NB4 (cell line): ENCODE data around the gene SLC6A18.

Experiments used
- POLR2A ChIP-seq: IDR thresholded peaks from 2 replicates; pipeline ENCODE4 v1.6.1; 2011; ENCODE audit warnings: mild to moderate bottlenecking; ENCODE audit not compliant: insufficient read length; ENCODE audit errors: extremely low read depth
- TF ChIP-seq, protein P1 (sequence below): IDR thresholded peaks from one replicate; pipeline ENCODE4 v1.5.1; 2012; ENCODE audit warnings: low read depth, low read length

DNA sequence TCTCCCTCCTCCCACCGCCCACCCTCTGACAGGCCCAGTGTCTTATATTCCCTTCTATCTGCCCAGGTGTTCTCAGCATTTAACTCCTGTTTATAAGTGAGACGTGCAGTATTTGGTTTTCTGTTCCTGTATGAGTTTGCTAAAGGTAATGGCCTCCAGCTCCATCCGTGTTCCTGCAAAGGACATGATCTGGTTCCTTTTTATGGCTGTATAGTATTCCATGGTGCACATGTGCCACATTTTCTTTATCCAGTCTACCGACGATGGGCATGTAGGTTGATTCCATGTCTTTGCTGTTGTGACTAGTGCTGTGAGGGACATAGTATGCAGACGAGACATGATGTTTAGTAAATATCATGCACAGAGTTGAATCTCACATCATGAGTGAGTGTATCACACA, 30.8 kb upstream of the SLC6A18 start:
- TF ChIP-seq, protein P1, sequence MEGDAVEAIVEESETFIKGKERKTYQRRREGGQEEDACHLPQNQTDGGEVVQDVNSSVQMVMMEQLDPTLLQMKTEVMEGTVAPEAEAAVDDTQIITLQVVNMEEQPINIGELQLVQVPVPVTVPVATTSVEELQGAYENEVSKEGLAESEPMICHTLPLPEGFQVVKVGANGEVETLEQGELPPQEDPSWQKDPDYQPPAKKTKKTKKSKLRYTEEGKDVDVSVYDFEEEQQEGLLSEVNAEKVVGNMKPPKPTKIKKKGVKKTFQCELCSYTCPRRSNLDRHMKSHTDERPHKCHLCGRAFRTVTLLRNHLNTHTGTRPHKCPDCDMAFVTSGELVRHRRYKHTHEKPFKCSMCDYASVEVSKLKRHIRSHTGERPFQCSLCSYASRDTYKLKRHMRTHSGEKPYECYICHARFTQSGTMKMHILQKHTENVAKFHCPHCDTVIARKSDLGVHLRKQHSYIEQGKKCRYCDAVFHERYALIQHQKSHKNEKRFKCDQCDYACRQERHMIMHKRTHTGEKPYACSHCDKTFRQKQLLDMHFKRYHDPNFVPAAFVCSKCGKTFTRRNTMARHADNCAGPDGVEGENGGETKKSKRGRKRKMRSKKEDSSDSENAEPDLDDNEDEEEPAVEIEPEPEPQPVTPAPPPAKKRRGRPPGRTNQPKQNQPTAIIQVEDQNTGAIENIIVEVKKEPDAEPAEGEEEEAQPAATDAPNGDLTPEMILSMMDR, result no peak
- no peak for TF ChIP-seq POLR2A
